Measurements from ENCODE around the gene DNAH2. TPM values are rescaled to one million over a fixed set of nuclear protein-coding genes. Genes with fewer than 3 reads are reported as not detected.

DNAH2 gene
- total and polyA plus RNA-seq, 2 of the 13 experiments (the other 11 are each of a cell fraction or from before 2014, with no cell fraction given), result not detected

- no peak overlapping the region for H3K9ac ChIP-seq (ENCODE audit: insufficient read depth, low read depth, low read length)
- H3K27ac ChIP-seq (ENCODE audit: extremely low read length, insufficient read depth, low read length), result no peak overlapping the region
- ChIA-PET CTCF (ENCODE audit: low intra/inter-chr PET ratio, low total read pairs) (no interaction called here), POLR2A (no interaction called here)
- no peak overlapping the region for H2AFZ ChIP-seq (ENCODE audit: low read length)
- BruUV-seq (replicated peaks), result no TSS peak
- DNase-seq (ENCODE audit: low spot score) (no peak), ATAC-seq (no peak), FAIRE-seq (no peak)
- H4K20me1 ChIP-seq (ENCODE audit: insufficient read depth, low read length), result no peaks in the 10 kb centered on the region
- no peak overlapping the region for H3K4me2 ChIP-seq (ENCODE audit: low read depth, low read length)
- in situ Hi-C loops (cut with HindIII; ENCODE audit: extremely low pct_ligation_motif_present, low pct_unique_long_range_greater_than_20kb) (no loop called here), intact Hi-C loops (cut with micrococcal nuclease; ENCODE audit: unreplicated experiment) (no loop called here)
- H3K9me3 ChIP-seq (ENCODE audit: low read length), result no peaks in the 10 kb centered on the region
- H3K4me3 ChIP-seq (replicated peaks in 1 of 3; ENCODE audit: insufficient read depth in 1 of 3, low read depth in 2 of 3, low read length in 3 of 3), result no peak overlapping the region
- H3K27me3 ChIP-seq (ENCODE audit: control insufficient read depth in 1 of 2, insufficient read depth in 2 of 2, low read length in 2 of 2), result peaks cover 1 to 56% of the 10 kb centered on the region in 2 experiments
- H3K36me3 ChIP-seq (replicated peaks in 1 of 2; ENCODE audit: control insufficient read depth in 1 of 2, insufficient read depth in 2 of 2, low read length in 2 of 2), result no peaks in the 10 kb centered on the region
- no peaks in the 10 kb centered on the region for H3K79me2 ChIP-seq (ENCODE audit: insufficient read depth, low read length)
- 77% methylated on average over 4 of the region's 5 CpGs for WGBS (ENCODE audit: low lambda C conversion rate)
- H3K4me1 ChIP-seq (ENCODE audit: insufficient read depth, low read length), result no peaks in the 10 kb centered on the region
- TF ChIP-seq ZNF768 (CRISPR knock-in tag; IDR thresholded peaks at IDR 0.05), result no peak
- TF ChIP-seq ZNF709 (CRISPR knock-in tag; IDR thresholded peaks at IDR 0.05), result no peak
- TF ChIP-seq ASH2L (IDR thresholded peaks at IDR 0.05; ENCODE audit: insufficient read length, low read depth, low read length), result no peak
- no peak for TF ChIP-seq HMGXB3 (CRISPR knock-in tag; IDR thresholded peaks at IDR 0.05; ENCODE audit: borderline replicate concordance)
- no peak for TF ChIP-seq ATF2 (CRISPR knock-in tag; IDR thresholded peaks at IDR 0.05)
- TF ChIP-seq SMAD3 (CRISPR knock-in tag; IDR thresholded peaks at IDR 0.05), result no peak
- TF ChIP-seq ZNF619 (CRISPR knock-in tag; IDR thresholded peaks at IDR 0.05), result no peak
- no peak for TF ChIP-seq ZNF790 (CRISPR knock-in tag; IDR thresholded peaks at IDR 0.05; ENCODE audit: borderline replicate concordance)
- TF ChIP-seq SIN3B (IDR thresholded peaks at IDR 0.05; ENCODE audit: low read length), result no peak
- no peak for TF ChIP-seq REST (IDR thresholded peaks at IDR 0.05; ENCODE audit: borderline replicate concordance in 1 of 2, low read depth in 1 of 2, low read length in 2 of 2)
- no peak for TF ChIP-seq ONECUT2 (CRISPR knock-in tag; IDR thresholded peaks at IDR 0.05)
- TF ChIP-seq ZNF274 (CRISPR knock-in tag; IDR thresholded peaks at IDR 0.05), result no peak
Observed at GRCh38 chr17:7790150-7790549, 72.6 kb downstream of the DNAH2 start.
